Breast epithelium (tissue), 3 donors: ENCODE data around the gene APOBR.
"Not testable (repeated sequence)": the region's sequence is repeated elsewhere in the genome, so short reads cannot be mapped to it uniquely, and the experiment has no call there.

Experiments used
- CTCF ChIP-seq, 3 donors: fragments of 450-650 bp; IDR thresholded peaks; one replicate each; pipeline ENCODE4 v1.5.1; 2016 to 2017; ENCODE audit warnings: antibody characterized with exemption in 3 of 3, mild to moderate bottlenecking in 3 of 3, moderate library complexity in 3 of 3
- POLR2A ChIP-seq: fragments of 450-650 bp; IDR thresholded peaks from one replicate; pipeline ENCODE4 v1.6.1; 2016; ENCODE audit warnings: antibody characterized with exemption, mild to moderate bottlenecking, moderate library complexity
- POLR2AphosphoS5 ChIP-seq, 3 donors: sonication (generic); formaldehyde crosslinking; IDR thresholded peaks; one replicate each; pipeline ENCODE4 v1.6.1; 2017; ENCODE audit warnings: antibody characterized with exemption in 3 of 3

GRCh38 chr16:28527100-28527785 is 32.8 kb downstream of the APOBR start:
- not testable (repeated sequence) for TF ChIP-seq CTCF (IDR thresholded peaks at IDR 0.05); POLR2AphosphoS5 (IDR thresholded peaks at IDR 0.05); POLR2A
